H54 (cell line): Measurements from ENCODE around the gene CSPG4.
A peak's percentile ranks its signal among the peaks of the same experiment; 100 is the strongest.
"Not testable (repeated sequence)": the region's sequence is repeated elsewhere in the genome, so short reads cannot be mapped to it uniquely, and the experiment has no call there.

ENCODE experiments used
- DNase-seq: peaks from one replicate; pipeline ENCODE4 v3.0.0; 2011; ENCODE audit warnings: low spot score, mixed read lengths; ENCODE audit not compliant: insufficient read length
- FAIRE-seq: peaks from 3 replicates; lab custom pipeline; 2011; peaks lifted over from hg19 to GRCh38; lab: Jason Lieb, UNC
- POLR2A ChIP-seq: IDR thresholded peaks from 2 replicates; pipeline ENCODE4 v1.6.1; 2011; ENCODE audit warnings: low read depth, mild to moderate bottlenecking, low read length

CSPG4 gene

GRCh38 chr15:75646112-75646943 lies 66.3 kb downstream of the CSPG4 start:
- DNase-seq: no peak
- no peak for TF ChIP-seq POLR2A
- no peak for FAIRE-seq

- DNase-seq (no peak), FAIRE-seq (no peak)
- no peak for TF ChIP-seq POLR2A
These were observed 68.3 kb downstream of the CSPG4 start for GRCh38 chr15:75644376-75644775.

- DNase-seq (no peak), FAIRE-seq (no peak)
- no peak for TF ChIP-seq POLR2A
These were observed 71.0 kb downstream of the CSPG4 start for GRCh38 chr15:75641603-75642002.

- TF ChIP-seq POLR2A: no peak
- FAIRE-seq: no peak
- no peak for DNase-seq
These were observed 71.5 kb downstream of the CSPG4 start for GRCh38 chr15:75641179-75641503.

GRCh38 chr15:75640483-75641178 lies 72.0 kb downstream of the CSPG4 start:
- DNase-seq: no peak
- FAIRE-seq: no peak
- TF ChIP-seq POLR2A: no peak

- peak; percentile 90 for TF ChIP-seq POLR2A
- DNase-seq: no peak
- no peak for FAIRE-seq
These were observed 72.8 kb downstream of the CSPG4 start, which contains the start of gene IMP3 for GRCh38 chr15:75639709-75640482. IMP3 (minus strand) TSS chr15:75640224; CDS start chr15:75640168, 56 bp downstream.

GRCh38 chr15:75639191-75639708 lies 73.4 kb downstream of the CSPG4 start:
- DNase-seq (no peak), FAIRE-seq (no peak)
- no peak for TF ChIP-seq POLR2A

GRCh38 chr15:75637245-75638009 lies 75.2 kb downstream of the CSPG4 start:
- DNase-seq (no peak), FAIRE-seq (no peak)
- TF ChIP-seq POLR2A: no peak

GRCh38 chr15:75636026-75636425 lies 76.6 kb downstream of the CSPG4 start:
- no peak for DNase-seq
- no peak for FAIRE-seq
- no peak for TF ChIP-seq POLR2A

GRCh38 chr15:75633922-75634321 lies 78.7 kb downstream of the CSPG4 start:
- not testable (repeated sequence) for FAIRE-seq, DNase-seq

GRCh38 chr15:75631935-75632334 lies 80.7 kb downstream of the CSPG4 start:
- no peak for TF ChIP-seq POLR2A
- FAIRE-seq (no peak), DNase-seq (no peak)

GRCh38 chr15:75625542-75626347 lies 86.9 kb downstream of the CSPG4 start, which contains the start of gene SNUPN:
SNUPN (minus strand) TSS chr15:75625725; CDS start chr15:75621051, 4,674 bp downstream.
- peak; percentile 67 for DNase-seq
- FAIRE-seq: peak; percentile 20
- TF ChIP-seq POLR2A: peak; percentile 53
